NCI-H146 treated with DMSO at 0.1 percent for 48 hours (cell line): ENCODE measurements around the gene PRKAB2.
"Not testable (repeated sequence)": the region's sequence is repeated elsewhere in the genome, so short reads cannot be mapped to it uniquely, and the experiment has no call there.

ENCODE experiments used
- DNase-seq: peaks from one replicate; lab custom pipeline; 2025; ENCODE audit not compliant: unreplicated experiment; lab: John Stamatoyannopoulos, UW

PRKAB2 gene

GRCh38 chr1:147177611-147178380 lies 5.5 kb upstream of the PRKAB2 start:
- no peak for DNase-seq

GRCh38 chr1:147171399-147172167 lies 687 bp downstream of the PRKAB2 start:
- DNase-seq, result no peak

- no peak for DNase-seq
Measured at GRCh38 chr1:147169840-147170674, 2.2 kb downstream of the PRKAB2 start.

- DNase-seq, result no peak
Measured at GRCh38 chr1:147169171-147169570, 3.1 kb downstream of the PRKAB2 start.

GRCh38 chr1:147168626-147169058 lies 3.6 kb downstream of the PRKAB2 start:
- peak; percentile 40 for DNase-seq

GRCh38 chr1:147167365-147167764 lies 4.9 kb downstream of the PRKAB2 start:
- no peak for DNase-seq

GRCh38 chr1:147163019-147163418 lies 9.3 kb downstream of the PRKAB2 start:
- DNase-seq, result no peak

GRCh38 chr1:147162093-147162492 lies 10.2 kb downstream of the PRKAB2 start:
- DNase-seq, result no peak

GRCh38 chr1:147157116-147157515 lies 15.2 kb downstream of the PRKAB2 start:
- not testable (repeated sequence) for DNase-seq

- DNase-seq, result no peak
Measured at GRCh38 chr1:147156642-147157041, 15.6 kb downstream of the PRKAB2 start.

GRCh38 chr1:147152772-147153171 lies 19.5 kb downstream of the PRKAB2 start:
- DNase-seq, result no peak

- no peak for DNase-seq
Measured at GRCh38 chr1:147151244-147151643, 21.0 kb downstream of the PRKAB2 start.

- DNase-seq, result no peak
Measured at GRCh38 chr1:147142886-147143285, 29.4 kb downstream of the PRKAB2 start.

GRCh38 chr1:147130721-147131120 lies 41.5 kb downstream of the PRKAB2 start:
- DNase-seq, result not testable (repeated sequence)

GRCh38 chr1:147129116-147129873 lies 43.0 kb downstream of the PRKAB2 start:
- DNase-seq, result no peak

GRCh38 chr1:147124266-147124665 lies 48.0 kb downstream of the PRKAB2 start:
- no peak for DNase-seq

GRCh38 chr1:147117109-147117508 lies 55.2 kb downstream of the PRKAB2 start:
- DNase-seq, result no peak

- DNase-seq, result no peak
Measured at GRCh38 chr1:147115496-147115895, 56.8 kb downstream of the PRKAB2 start.

- DNase-seq, result not testable (repeated sequence)
Measured at GRCh38 chr1:147115079-147115478, 57.2 kb downstream of the PRKAB2 start.

- not testable (repeated sequence) for DNase-seq
Measured at GRCh38 chr1:147114353-147114752, 57.9 kb downstream of the PRKAB2 start.
